Activated CD4-positive, alpha-beta T cell treated with anti-CD3 and anti-CD28 coated beads for 24 hours (primary cell): ENCODE data around the gene PPP1R16B.
A peak's percentile ranks its signal among the peaks of the same experiment; 100 is the strongest.

Source experiments
- DNase-seq, 2 donors: peaks; one replicate each; pipeline ENCODE4 v3.0.0-alpha.2; 2020; ENCODE audit warnings: low read depth in 2 of 2

Gene PPP1R16B

DNA sequence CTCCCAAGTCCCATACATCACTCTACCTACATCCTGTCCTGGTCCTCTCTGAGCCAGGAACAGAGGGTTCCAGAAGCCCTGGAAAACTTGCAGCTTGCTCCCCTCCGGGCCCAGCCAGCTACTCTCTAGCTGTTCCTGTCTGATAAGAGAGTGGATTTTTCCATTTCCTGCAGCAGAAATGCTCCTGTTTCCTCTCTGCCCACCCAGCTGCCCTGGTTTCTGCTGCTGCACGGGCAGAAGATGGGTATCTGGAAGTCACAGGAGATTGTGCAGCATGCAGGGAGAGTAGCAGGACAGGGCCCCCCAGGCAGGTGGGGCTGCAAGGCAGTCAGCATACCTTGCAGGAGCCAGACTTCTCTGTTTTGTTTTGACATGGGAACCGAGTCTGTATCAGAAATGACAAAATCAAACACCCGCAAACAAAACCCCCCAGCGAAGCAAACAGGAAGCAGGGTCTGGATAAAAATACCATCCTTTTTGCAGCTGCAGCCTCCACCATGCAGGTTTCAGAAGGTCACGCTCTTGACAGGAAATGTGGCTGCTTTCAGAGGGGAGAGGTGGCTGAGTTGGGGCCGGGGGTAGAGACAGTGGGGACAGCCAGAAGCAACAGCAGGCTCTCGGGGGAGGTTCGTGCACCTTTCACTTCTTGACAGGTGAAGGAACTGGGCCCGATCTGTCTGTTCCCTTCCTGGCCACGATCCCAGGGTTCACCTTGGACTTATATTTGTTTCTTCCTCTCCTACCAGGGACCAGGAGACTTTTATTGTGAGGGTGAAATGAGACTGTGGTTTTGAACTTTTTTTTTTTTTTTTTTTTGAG is 69.9 kb downstream of the PPP1R16B start:
- peak in 1 of 2 donors; percentile 29 for DNase-seq

GRCh38 chr20:38877483-38877882 is 72.0 kb downstream of the PPP1R16B start:
- no peak for DNase-seq

- no peak for DNase-seq
These were observed 73.4 kb downstream of the PPP1R16B start for GRCh38 chr20:38878866-38879265.

DNA sequence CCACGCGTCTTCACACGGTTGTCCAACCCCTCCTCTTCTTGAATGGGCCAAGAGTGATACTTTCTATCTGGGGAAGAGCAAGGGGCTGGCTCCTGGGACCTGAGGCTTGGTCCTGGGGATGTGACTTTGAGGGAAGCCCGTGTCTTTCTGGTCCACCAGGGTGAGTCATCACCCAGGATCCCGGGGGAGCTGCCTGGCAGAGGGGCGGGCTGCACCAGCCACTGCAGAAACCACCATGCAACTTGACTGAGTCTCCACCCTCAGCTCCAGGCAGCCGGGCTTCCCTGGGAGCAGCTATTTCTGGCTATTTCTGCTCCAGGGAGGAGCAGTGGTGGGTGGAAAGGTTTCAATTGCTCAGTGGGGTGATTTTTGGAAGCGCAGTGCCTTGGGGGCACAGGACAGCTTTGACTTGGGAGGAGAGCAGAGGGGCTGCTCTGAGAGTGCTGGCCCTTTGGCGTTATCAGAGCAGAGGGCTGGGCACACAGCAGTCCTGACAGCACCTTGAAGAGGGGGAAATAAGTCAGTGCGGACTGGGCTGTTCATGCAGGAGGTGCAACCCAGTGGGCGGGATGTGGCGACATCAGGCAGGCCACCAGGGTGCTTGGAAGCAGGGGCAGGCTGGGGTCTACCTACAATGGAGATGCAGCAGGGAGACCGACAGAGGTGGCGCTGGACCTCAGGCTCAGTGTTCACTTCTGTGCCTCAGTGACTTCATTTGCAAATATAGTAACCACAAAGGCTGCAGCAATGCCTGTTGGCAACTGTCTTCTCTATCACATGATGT is 75.6 kb downstream of the PPP1R16B start:
- DNase-seq = no peak

DNA sequence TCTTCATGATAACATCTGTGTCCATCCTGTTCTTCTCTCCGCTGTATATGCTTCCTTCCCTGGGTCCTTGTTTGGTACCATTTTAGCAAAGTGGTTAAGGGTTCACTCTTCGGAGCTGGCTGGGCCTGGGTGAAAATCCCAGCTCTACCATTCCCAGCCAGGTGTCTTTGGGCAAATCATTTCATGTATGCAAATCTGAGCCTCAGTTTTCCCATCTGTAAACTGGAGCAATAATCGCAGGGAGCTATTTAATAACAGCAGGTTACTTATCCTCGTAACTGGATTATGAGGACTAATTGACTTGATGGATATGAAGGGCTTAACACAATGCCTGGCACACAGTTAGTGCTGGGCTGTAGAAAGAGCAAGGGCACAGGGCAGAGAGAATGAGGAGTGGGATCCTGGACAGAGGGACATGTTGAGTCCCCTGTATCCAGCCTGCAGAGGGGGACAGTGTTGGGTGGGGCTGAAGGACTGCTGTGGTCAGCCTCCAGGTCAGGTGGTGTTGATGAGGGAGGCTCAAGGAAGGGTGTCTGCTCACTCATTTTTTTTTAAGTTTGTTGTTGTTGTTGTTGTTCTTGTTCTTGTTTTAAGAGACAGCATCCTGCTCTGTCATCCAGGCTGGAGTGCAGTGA is 76.4 kb downstream of the PPP1R16B start:
- no peak for DNase-seq

DNA sequence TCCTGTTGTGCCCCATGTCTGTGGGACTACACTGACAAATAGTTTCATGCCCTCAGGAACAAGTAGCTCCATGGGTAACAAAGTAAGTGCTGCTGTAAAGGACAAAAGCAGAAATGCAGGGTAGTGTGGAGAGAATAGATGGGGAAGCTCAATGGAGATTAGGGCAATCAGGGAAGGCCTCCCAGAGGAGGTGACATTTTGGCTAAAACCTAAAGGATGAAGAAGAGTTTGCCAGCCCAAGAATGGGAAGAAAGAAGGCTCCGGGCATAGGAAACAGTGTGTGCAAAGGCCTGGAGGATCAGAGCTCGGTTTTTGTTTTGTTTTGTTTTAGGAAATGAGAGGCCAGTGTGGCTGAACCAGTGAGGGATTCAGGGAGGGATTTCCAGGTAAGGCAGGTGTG is 77.1 kb downstream of the PPP1R16B start:
- no peak for DNase-seq

DNA sequence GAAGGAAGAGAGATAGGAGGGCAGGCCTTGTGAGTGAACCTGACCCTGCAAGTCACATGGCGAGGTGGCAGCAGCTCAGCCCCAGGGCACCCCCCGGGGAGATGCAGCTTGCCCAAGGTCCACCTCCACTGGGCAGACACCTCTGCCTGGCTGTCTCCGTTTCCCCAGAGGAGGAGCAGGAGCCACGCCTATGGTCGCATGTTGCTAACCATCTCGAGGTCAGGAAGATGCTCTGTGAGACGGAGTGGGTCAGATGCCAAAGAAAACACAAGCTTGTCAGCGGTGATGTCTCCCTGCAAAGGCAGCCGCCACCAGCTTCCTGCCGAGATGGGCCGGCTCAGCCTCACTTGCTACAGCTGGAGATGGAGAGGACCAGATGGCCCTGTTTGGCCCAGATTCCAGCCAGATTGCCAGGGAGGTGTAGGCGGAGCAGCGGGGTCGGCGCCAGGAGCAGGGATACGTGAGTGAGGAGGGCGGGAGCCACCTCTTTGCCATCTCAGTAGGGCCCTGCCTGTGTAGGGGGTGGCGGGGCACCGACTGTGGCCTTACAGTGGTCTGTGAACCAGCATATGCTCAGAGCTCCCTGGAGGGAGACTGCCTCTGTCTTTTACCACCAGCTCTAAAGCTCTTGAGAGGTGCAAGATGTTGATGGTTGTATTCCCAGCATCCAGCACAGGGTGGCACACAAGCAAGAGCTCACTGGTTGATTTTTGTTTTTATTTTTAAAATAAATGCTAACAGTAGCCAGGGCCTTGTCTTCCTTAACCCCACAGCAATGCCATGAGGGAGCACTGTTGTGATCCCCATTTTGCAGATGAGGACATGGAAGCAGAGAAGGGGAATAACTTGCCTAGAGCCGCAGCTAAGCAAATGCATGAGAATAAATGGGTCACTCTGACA is 77.8 kb downstream of the PPP1R16B start:
- DNase-seq = no peak

GRCh38 chr20:38883981-38884733 is 78.7 kb downstream of the PPP1R16B start:
- no peak for DNase-seq

DNA sequence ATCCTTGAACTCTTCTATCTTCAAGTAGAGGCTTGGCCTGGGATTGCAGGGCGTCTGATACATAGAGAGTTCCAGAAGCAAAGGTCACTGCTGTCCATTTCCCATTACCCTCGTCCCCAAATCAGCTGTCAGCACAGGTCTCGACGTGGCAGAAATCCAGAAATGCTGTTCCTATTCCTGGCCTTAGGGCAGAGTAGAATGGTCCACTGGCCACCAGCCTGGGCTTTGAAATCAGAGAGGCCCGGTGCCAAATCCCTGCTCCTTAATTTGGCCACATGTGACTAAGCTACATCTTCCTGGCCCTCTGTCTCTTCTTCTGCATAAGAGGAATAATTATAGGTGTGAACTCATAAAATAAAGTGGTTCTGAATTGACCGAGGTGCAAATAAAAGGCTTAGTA is 79.9 kb downstream of the PPP1R16B start:
- no peak for DNase-seq

GRCh38 chr20:38888059-38888831 is 82.7 kb downstream of the PPP1R16B start:
- no peak for DNase-seq

DNA sequence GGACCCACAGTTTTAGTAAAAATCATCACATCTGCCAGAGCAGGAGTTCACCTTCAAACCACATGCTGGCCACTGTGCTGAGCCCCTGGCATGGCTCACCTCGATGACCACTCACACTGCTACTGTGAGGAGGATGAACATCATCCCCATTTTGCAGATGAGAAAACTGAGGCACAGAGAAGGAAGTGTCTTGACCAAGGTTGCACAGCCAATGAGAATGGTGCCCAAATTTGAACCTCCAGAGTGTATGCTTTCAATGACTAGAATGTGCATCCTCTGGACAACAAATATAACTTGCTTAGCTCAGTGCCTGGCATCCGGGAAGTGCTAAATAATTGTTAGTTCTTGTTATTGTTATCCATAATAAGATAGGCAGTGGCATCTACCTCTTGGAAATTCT is 83.6 kb downstream of the PPP1R16B start:
- DNase-seq = no peak

GRCh38 chr20:38889792-38890496 is 84.4 kb downstream of the PPP1R16B start:
- no peak for DNase-seq

- DNase-seq = no peak
These were observed 85.0 kb downstream of the PPP1R16B start for GRCh38 chr20:38890497-38890818.

DNA sequence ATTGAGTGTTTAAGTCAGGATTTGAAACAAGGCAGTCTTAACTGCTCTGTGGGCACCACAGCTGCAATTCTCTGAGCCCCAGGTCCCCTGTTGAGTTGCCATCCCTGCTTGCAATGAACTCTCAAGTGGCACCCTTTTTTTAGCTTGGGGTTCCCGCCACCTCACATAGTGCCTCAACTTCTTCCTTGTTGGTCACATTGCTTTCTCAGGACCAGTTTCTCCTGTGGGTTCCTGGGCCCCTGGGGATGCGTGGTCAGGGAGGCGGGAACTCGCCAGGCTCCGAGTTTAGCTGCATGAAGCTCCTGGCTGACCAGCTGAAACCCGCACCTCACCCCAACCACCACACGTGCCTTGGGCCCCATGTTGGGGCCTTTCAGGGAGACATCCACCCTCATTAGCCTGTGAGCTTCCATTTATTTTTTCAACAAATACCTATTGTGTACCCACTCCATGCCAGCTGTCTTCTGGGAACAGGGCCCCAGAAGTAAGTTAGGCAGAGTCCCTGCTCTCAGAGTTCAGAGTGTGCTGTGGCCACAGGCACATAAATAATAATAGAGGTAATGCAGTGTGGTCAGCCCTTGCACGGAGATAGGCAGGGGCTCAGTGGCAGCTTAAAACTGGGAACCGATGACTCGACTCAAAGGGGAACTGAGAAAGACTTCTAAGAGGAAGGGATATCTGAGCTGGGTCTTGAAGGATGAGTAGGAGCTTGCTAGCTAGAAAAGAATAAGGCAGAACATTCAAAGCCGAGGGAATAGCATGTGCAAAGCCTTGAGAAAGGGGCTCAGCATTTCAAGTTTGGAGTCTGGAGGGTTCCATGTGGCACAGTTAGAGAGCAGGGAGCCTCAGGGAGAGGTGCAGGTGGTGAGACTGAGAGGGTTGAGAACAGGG is 86.8 kb downstream of the PPP1R16B start:
- no peak for DNase-seq

- no peak for DNase-seq
These were observed 87.6 kb downstream of the PPP1R16B start for GRCh38 chr20:38893056-38893564.

DNA sequence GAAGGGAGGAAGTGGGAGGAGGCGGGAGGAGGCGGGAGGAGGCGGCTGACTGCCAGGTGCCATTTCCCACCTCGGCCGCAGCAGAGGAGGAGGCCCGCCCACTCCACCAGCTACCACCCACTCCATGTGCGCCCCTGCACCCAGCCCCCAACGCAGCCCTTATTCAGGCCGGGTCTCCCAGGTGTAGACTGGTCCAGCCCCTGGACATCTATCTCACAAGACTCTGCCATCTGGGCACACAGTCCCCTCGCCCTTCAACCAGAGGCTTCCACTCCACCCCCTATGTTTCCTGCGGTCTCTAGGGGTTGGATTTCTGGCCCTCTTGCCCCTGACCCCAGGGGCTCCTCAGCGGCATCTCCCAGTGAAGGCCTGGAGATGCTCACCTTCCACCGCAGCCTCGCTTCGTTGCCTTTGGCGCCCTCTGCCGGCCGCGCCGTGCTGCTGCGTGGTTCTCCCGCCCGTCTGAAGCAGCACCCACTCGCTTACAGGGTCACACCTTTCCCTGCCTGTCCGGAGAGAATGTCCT is 88.1 kb downstream of the PPP1R16B start:
- peak; percentile 75 to 77 for DNase-seq

DNA sequence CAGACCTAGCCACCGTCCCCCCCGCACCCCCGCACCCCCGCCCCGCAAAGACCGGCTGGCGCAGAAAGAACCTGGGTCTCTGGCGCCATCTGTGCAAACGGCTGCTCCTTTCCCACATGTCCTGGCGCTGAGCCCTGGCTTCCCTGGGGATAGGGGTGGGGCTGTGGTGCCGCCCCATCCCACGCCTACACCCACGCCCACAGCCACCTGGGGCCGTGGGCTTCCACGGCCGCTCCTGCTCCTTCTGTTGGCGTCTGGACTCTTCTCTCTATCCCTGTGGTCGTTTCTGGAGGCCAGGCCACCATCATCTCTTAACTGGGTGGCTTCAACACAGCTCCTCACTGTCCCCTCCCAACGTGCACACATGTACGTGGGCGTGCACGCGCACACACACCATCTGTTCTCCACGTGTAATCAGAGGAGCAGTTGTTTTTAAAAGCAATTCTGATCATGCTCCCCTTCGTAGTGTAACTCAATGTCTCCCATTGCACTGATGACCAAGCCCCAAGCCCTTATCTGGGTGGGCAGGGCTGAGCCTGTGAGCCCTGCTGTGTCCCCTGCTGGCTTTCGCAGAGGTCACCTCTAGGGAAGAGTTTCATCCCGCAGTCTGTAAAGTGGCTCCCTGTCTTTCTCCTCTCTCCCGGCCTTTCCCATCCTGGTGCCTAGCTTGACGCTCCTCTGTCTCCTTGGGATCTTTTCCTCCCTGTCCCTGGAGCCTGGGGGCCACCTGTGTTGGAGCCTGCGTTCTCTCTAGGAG is 88.8 kb downstream of the PPP1R16B start:
- DNase-seq = no peak
